HG03103 (cell line): ENCODE measurements around the gene CDH13.

Experiments
- ATAC-seq: cut with Tn5 transposase; IDR thresholded peaks from one replicate; pipeline ENCODE4 v1.9.1; 2021; ENCODE audit warnings: low read depth; ENCODE audit not compliant: unreplicated experiment

CDH13 gene

GRCh38 chr16:82682767-82683166 is 56.0 kb downstream of the CDH13 start:
- no peak for ATAC-seq

- ATAC-seq, result no peak
These were observed 57.5 kb downstream of the CDH13 start for GRCh38 chr16:82684256-82684655.

GRCh38 chr16:82685526-82685925 is 58.8 kb downstream of the CDH13 start:
- ATAC-seq, result no peak

GRCh38 chr16:82694239-82694874 is 67.6 kb downstream of the CDH13 start:
- ATAC-seq, result no peak

- ATAC-seq, result no peak
These were observed 69.0 kb downstream of the CDH13 start for GRCh38 chr16:82695806-82696205.

GRCh38 chr16:82699260-82699659 is 72.5 kb downstream of the CDH13 start:
- no peak for ATAC-seq

GRCh38 chr16:82699711-82700495 is 73.1 kb downstream of the CDH13 start:
- ATAC-seq, result no peak

GRCh38 chr16:82700541-82701235 is 73.9 kb downstream of the CDH13 start:
- no peak for ATAC-seq

GRCh38 chr16:82701442-82701955 is 74.7 kb downstream of the CDH13 start:
- ATAC-seq, result no peak

- no peak for ATAC-seq
These were observed 76.4 kb downstream of the CDH13 start for GRCh38 chr16:82703161-82703560.

- ATAC-seq, result no peak
These were observed 77.4 kb downstream of the CDH13 start for GRCh38 chr16:82703871-82704768.

GRCh38 chr16:82709987-82710386 is 83.2 kb downstream of the CDH13 start:
- ATAC-seq, result no peak

- no peak for ATAC-seq
These were observed 87.0 kb downstream of the CDH13 start for GRCh38 chr16:82713778-82714177.

GRCh38 chr16:82715160-82715559 is 88.4 kb downstream of the CDH13 start:
- ATAC-seq, result no peak

- ATAC-seq, result no peak
These were observed 89.1 kb downstream of the CDH13 start for GRCh38 chr16:82715833-82716232.

GRCh38 chr16:82716361-82716855 is 89.6 kb downstream of the CDH13 start:
- ATAC-seq, result no peak

GRCh38 chr16:82720414-82720813 is 93.6 kb downstream of the CDH13 start:
- no peak for ATAC-seq

- no peak for ATAC-seq
These were observed 99.5 kb downstream of the CDH13 start for GRCh38 chr16:82726306-82726705.

- peak; percentile 84 for ATAC-seq
These were observed 102.1 kb downstream of the CDH13 start for GRCh38 chr16:82728901-82729300.

- ATAC-seq, result no peak
These were observed 104.1 kb downstream of the CDH13 start for GRCh38 chr16:82730901-82731300.
